ENCODE results near the gene NEMP1.
"Not testable (repeated sequence)": the region's sequence is repeated elsewhere in the genome, so short reads cannot be mapped to it uniquely, and the experiment has no call there.

NEMP1 gene, protein sequence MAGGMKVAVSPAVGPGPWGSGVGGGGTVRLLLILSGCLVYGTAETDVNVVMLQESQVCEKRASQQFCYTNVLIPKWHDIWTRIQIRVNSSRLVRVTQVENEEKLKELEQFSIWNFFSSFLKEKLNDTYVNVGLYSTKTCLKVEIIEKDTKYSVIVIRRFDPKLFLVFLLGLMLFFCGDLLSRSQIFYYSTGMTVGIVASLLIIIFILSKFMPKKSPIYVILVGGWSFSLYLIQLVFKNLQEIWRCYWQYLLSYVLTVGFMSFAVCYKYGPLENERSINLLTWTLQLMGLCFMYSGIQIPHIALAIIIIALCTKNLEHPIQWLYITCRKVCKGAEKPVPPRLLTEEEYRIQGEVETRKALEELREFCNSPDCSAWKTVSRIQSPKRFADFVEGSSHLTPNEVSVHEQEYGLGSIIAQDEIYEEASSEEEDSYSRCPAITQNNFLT

DNA sequence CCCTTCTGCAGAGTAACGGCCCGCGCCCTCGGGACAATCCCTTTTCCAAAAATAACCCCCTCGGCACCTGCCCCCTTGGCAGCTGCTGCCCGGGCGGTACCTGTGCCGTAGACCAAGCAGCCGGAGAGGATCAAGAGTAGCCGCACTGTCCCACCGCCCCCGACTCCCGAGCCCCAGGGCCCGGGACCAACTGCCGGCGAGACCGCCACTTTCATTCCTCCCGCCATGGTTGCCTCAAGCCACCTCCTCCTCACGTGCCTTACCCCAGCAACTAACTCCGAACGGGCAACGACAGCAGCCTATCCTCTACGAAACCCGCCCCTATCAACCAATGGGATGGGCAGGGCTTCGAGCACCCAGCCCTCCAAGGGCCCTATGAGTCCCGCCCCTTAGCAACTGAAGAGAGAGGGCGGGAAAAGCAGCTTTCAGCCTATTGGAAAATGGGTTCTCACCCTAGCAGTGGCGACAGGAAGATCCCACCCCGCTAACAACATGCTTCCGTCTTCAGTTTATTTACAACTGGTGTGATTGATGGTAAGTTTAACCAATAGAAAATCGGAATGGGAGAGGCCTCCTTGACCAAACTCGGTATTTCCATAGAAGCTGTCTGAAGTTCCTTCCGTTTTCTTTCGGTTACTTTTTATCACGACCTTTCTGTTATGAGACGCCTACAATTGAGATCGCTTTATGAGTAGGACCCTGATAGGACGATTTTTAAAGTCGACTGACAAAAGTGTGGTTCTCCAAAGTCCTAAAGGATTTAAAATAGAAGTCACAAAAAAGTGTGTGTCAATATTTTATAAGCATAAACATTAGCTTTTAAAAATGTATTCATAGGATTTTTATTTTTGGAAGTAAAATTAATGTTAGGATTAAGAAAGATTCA is at the start of gene NEMP1:
TSS of gene NEMP1 (minus strand) at position 273 of the 886 bp plus-strand sequence. CDS start at position 227, 46 bp downstream.
- Histone ChIP-seq H3K9me3 (ENCODE audit: control insufficient read depth, insufficient read depth, low read length) (no peaks in the 10 kb centered on the region), H3K4me1 (ENCODE audit: control insufficient read depth, insufficient read depth, low read length) (no peaks in the 10 kb centered on the region), H3K36me3 (ENCODE audit: control insufficient read depth, insufficient read depth, low read length) (peaks cover 3% of the 10 kb centered on the region), H3K27me3 (ENCODE audit: control insufficient read depth, insufficient read depth, low read length) (no peaks in the 10 kb centered on the region), H3K9ac (ENCODE audit: low read depth, low read length) (peak within 1 kb of the TSS; percentile 85), H3K4me3 (ENCODE audit: low read depth, low read length) (peak within 1 kb of the TSS; percentile 95)

DNA sequence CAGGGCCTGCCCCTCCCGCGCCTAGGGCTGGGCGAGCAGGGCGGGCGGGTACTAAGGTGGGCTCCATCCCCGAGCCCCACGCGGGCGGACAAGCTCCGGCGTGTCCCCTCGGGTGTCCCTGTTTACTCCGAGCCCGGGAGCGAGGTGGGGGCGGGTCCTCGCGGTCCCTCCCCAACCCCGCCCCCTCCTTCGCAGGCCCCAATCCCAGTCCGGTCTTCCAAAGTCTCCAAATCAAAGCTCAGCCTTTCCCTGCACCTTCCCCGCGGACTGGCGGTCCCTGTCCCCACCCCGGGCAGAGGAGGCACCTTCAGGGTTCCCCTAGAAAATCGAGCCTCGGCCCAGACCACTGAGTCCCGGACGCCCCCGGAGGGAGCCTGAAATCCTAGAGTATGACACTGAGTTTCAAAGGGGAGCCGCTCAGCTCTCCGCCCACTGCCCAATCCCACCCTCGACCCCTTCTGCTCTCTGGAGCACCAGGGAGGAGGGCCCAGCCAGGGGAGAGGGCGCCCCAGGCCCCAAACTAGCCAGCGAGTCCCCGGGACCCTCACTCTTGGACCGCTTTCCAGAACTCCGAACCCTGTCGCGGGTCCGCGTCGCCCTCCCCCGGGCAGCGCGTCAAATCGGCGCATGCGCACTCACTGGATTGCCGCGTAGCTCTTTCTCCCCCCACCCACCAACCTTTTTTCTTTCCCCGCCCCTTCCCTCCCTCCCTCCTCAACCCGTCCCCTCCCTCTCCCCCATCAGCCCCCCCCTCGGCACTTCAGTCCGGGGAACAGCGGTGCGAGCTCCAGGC is 49.3 kb upstream of the NEMP1 start, which contains the start of gene LRP1:
TSS of gene LRP1 (plus strand) at position 758 of the 793 bp plus-strand sequence. CDS start 482 bp downstream, outside the sequence.
- H3K4me1 ChIP-seq (ENCODE audit: control insufficient read depth, insufficient read depth, low read length), result peaks cover 36% of the 10 kb centered on the region
- H3K9ac ChIP-seq (ENCODE audit: low read depth, low read length), result peak within 1 kb of the TSS; percentile 94
- peak within 1 kb of the TSS; percentile 91 for H3K4me3 ChIP-seq (ENCODE audit: low read depth, low read length)
- no peaks in the 10 kb centered on the region for H3K36me3 ChIP-seq (ENCODE audit: control insufficient read depth, insufficient read depth, low read length)
- no peaks in the 10 kb centered on the region for H3K27me3 ChIP-seq (ENCODE audit: control insufficient read depth, insufficient read depth, low read length)
- H3K9me3 ChIP-seq (ENCODE audit: control insufficient read depth, insufficient read depth, low read length), result no peaks in the 10 kb centered on the region

DNA sequence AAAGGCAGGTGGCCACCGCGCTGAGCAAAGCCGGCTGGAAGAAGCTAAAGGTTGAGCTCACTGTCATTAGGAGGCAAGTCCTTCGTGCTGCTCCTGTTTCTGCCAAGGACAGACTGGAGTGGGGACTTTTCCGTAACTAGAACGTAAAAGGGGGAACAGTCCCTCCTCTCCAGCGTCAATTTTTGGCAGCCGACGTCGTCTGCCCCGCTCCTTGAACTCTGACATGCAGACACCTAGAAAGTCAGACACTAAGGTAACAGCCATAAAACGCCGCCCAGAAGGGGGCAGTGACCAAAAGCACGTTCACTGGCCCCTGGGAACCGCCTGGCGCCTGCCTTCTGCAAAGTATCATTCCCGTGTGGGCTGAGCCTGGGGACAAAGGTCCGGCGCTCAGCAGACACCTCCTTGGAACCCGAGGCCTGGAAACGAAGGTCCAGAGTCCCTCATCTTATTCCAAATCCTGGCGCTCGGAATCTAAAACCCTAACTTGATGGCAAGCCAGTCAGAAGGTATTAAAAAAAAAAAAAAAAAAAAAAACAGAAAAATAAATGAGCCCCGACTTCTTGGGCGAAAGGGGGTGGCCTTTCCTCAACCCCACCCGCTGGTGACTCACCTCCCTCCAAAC is 48.6 kb upstream of the NEMP1 start:
- H3K36me3 ChIP-seq (ENCODE audit: control insufficient read depth, insufficient read depth, low read length), result no peaks in the 10 kb centered on the region
- peak overlapping the region; percentile 12 for H3K9ac ChIP-seq (ENCODE audit: low read depth, low read length)
- H3K4me3 ChIP-seq (ENCODE audit: low read depth, low read length), result peak overlapping the region; percentile 91
- H3K27me3 ChIP-seq (ENCODE audit: control insufficient read depth, insufficient read depth, low read length), result no peaks in the 10 kb centered on the region
- H3K9me3 ChIP-seq (ENCODE audit: control insufficient read depth, insufficient read depth, low read length), result no peaks in the 10 kb centered on the region
- peaks cover 29% of the 10 kb centered on the region for H3K4me1 ChIP-seq (ENCODE audit: control insufficient read depth, insufficient read depth, low read length)

DNA sequence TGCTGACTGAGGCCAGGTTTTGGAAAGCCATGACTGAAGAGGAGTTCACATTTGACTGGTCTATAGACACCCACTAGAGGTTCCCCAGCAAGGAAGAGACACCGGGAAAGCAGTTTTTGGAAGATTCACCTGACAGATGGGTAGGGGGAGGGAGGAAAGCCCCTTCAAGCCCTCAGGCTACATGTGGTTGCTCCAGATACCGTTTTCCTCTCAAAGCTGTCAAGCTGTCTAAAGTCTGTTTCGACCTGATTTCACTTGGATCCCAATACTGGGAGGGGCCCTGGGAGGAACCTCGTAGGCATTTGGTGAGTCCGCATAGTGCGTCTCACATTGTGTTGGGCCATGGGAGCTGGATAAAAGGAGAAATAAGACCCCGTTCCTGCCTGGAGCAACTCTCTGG is 48.0 kb upstream of the NEMP1 start:
- no peaks in the 10 kb centered on the region for H3K36me3 ChIP-seq (ENCODE audit: control insufficient read depth, insufficient read depth, low read length)
- H3K9ac ChIP-seq (ENCODE audit: low read depth, low read length), result peak overlapping the region; percentile 41
- peaks cover 23% of the 10 kb centered on the region for H3K4me1 ChIP-seq (ENCODE audit: control insufficient read depth, insufficient read depth, low read length)
- no peaks in the 10 kb centered on the region for H3K9me3 ChIP-seq (ENCODE audit: control insufficient read depth, insufficient read depth, low read length)
- no peaks in the 10 kb centered on the region for H3K27me3 ChIP-seq (ENCODE audit: control insufficient read depth, insufficient read depth, low read length)
- peak overlapping the region; percentile 91 for H3K4me3 ChIP-seq (ENCODE audit: low read depth, low read length)

DNA sequence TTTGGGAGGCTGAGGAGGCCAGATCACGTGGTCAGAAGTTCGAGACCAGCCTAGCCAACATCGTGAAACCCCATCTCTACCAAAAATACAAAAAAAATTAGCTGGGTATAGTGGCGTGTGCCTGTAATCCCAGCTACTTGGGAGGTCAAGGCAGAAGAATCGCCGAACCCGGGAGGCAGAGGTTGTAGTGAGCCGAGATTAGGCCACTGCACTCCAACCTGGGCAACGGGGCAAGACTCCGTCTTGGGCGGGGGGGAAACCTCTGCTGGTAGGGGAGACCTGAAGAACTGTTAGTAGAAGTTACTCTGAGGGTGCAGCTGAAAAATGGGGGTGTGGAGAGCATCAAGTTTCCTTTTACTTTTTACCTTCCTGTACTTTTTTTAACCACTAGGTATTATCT is 47.5 kb upstream of the NEMP1 start:
- H3K9ac ChIP-seq (ENCODE audit: low read depth, low read length), result no peak overlapping the region
- H3K27me3 ChIP-seq (ENCODE audit: control insufficient read depth, insufficient read depth, low read length), result no peaks in the 10 kb centered on the region
- no peaks in the 10 kb centered on the region for H3K36me3 ChIP-seq (ENCODE audit: control insufficient read depth, insufficient read depth, low read length)
- no peak overlapping the region for H3K4me3 ChIP-seq (ENCODE audit: low read depth, low read length)
- peaks cover 18% of the 10 kb centered on the region for H3K4me1 ChIP-seq (ENCODE audit: control insufficient read depth, insufficient read depth, low read length)
- no peaks in the 10 kb centered on the region for H3K9me3 ChIP-seq (ENCODE audit: control insufficient read depth, insufficient read depth, low read length)

DNA sequence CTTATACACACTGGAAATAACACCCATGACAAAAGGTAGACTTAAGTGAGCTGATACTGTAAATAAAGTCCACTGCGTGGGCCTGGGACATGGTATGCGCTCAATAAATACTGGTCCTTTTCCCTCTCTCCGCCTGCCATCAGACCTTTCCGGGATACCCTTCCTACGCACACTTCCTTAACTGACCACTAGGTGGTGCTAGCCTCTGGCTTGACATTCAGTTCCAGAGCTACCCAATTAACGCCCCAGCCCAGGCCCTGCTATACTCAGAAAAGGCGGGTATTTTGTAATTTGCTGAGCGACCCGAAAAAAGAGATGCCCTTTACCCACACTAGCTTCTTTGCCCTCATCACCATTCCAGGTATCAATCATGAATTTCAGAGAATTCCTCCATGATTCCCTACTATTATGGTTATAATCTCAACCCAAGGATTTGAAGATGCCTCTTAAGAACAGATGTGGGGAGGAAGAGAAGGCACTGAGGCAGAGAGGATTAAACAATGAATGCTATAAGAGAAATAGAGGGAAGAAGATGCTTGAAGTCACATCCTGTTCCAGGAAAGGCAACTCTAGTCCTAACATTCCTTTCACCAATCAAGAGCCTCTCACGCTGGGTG is 45.8 kb upstream of the NEMP1 start:
- H3K9ac ChIP-seq (ENCODE audit: low read depth, low read length), result no peak overlapping the region
- H3K4me3 ChIP-seq (ENCODE audit: low read depth, low read length), result no peak overlapping the region
- H3K9me3 ChIP-seq (ENCODE audit: control insufficient read depth, insufficient read depth, low read length), result no peaks in the 10 kb centered on the region
- H3K4me1 ChIP-seq (ENCODE audit: control insufficient read depth, insufficient read depth, low read length), result peaks cover 7% of the 10 kb centered on the region
- no peaks in the 10 kb centered on the region for H3K27me3 ChIP-seq (ENCODE audit: control insufficient read depth, insufficient read depth, low read length)
- H3K36me3 ChIP-seq (ENCODE audit: control insufficient read depth, insufficient read depth, low read length), result no peaks in the 10 kb centered on the region

DNA sequence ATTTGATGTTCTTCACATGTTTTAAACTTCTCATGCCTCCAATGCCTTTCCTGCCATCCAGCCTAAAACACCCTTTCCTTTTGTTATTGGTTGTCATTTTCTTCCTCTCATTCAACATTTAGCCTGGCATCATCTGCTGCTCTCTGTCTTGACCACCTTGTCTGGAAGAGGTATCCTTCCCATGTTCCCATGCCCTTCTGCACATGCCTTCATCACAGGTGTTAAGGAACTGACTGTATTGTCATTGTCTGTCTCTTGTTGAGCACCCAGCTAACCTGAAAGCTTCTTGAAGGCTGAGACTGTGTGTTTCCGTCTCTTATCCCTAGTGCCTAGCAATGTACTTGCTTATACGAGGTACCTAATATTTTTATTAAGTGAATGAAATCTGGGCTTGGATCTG is 45.2 kb upstream of the NEMP1 start:
- H3K36me3 ChIP-seq (ENCODE audit: control insufficient read depth, insufficient read depth, low read length), result no peaks in the 10 kb centered on the region
- no peak overlapping the region for H3K4me3 ChIP-seq (ENCODE audit: low read depth, low read length)
- no peak overlapping the region for H3K9ac ChIP-seq (ENCODE audit: low read depth, low read length)
- no peaks in the 10 kb centered on the region for H3K9me3 ChIP-seq (ENCODE audit: control insufficient read depth, insufficient read depth, low read length)
- H3K4me1 ChIP-seq (ENCODE audit: control insufficient read depth, insufficient read depth, low read length), result peaks cover 7% of the 10 kb centered on the region
- H3K27me3 ChIP-seq (ENCODE audit: control insufficient read depth, insufficient read depth, low read length), result no peaks in the 10 kb centered on the region

DNA sequence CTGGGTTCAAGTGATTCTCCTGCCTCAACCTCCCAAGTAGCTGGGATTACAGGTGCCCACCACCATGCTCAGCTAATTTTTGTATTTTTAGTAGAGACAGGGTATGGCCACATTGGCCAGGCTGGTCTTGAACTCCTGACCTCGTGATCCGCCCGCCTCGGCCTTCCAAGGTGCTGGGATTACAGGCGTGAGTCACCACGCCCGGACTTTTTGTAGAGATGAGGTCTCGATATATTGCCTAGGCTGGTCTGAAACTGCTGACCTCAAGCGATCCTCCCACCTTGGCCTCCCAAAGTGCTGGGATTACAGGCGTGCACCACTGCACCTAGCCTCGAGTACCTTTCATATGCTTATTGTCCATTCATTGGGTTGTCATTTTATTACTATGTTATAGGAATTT is 42.1 kb upstream of the NEMP1 start:
- not testable (repeated sequence) for H3K36me3 ChIP-seq (ENCODE audit: control insufficient read depth, insufficient read depth, low read length); H3K9me3 ChIP-seq (ENCODE audit: control insufficient read depth, insufficient read depth, low read length); H3K27me3 ChIP-seq (ENCODE audit: control insufficient read depth, insufficient read depth, low read length); H3K4me3 ChIP-seq (ENCODE audit: low read depth, low read length); H3K9ac ChIP-seq (ENCODE audit: low read depth, low read length); H3K4me1 ChIP-seq (ENCODE audit: control insufficient read depth, insufficient read depth, low read length)

DNA sequence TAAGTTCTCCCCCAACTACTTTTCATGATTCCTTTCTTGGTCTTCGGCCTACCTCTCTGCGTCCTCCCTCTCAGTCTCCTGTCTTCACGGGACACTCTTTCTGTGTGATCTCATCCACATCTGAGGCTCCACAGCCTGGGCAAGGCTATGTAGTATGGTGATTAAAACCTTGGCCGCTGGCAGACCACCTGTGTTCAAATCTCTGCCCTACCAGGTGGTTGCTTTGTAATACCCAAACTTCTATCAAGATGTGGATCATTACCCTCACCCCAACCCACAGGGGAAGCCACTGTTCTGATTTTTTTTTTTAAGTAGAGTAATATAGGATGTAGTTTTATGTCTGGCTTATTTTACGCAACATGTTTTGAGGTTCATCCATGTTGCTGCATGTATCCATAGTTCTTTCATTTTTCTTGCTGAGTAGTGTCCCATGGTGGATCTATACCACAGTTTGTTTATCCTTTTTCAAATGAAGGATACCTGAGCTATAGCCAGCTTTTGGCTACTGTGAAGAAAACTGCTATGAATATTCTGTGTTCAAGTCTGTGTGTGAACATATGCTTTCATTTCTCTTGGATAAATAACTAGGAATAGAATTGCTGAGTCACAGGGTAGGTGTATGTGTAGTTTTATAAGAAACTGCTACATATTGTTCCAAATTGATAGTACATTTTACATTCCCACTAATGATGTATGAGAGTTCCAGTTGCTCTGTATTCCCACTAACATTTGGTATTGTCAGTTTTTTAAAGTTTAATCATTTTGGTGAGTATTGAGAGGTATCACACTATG is 40.9 kb upstream of the NEMP1 start:
- H3K27me3 ChIP-seq (ENCODE audit: control insufficient read depth, insufficient read depth, low read length), result no peaks in the 10 kb centered on the region
- no peak overlapping the region for H3K9ac ChIP-seq (ENCODE audit: low read depth, low read length)
- no peaks in the 10 kb centered on the region for H3K4me1 ChIP-seq (ENCODE audit: control insufficient read depth, insufficient read depth, low read length)
- H3K4me3 ChIP-seq (ENCODE audit: low read depth, low read length), result no peak overlapping the region
- no peaks in the 10 kb centered on the region for H3K36me3 ChIP-seq (ENCODE audit: control insufficient read depth, insufficient read depth, low read length)
- H3K9me3 ChIP-seq (ENCODE audit: control insufficient read depth, insufficient read depth, low read length), result no peaks in the 10 kb centered on the region

DNA sequence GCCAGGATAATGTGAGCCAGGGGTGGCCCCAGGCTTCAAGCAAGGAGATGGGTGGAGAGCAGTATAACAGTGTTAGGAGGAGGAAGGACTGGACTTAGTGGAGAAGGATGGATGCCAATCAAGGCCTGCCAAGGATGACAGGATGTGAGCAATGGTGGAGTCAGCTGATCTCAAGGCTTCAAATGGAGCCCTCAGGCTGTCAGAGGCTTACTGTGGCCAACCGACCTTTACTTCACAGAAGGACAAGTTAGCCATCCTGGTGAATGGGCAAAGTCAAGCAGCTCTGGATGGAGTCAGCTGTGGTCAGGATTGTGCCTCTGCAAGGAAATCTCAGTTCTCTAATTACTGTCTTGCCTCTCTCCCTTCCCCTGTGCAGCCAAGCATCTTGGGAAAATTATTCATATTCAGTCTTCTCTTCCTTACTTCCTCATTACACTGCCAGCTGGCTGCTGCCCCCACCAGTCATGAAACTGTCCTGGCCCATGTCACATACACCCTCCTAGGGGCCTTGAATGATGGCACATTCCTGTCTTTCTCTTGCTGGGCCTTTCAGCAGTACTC is 40.2 kb upstream of the NEMP1 start:
- no peaks in the 10 kb centered on the region for H3K36me3 ChIP-seq (ENCODE audit: control insufficient read depth, insufficient read depth, low read length)
- no peaks in the 10 kb centered on the region for H3K4me1 ChIP-seq (ENCODE audit: control insufficient read depth, insufficient read depth, low read length)
- H3K9ac ChIP-seq (ENCODE audit: low read depth, low read length), result no peak overlapping the region
- H3K9me3 ChIP-seq (ENCODE audit: control insufficient read depth, insufficient read depth, low read length), result no peaks in the 10 kb centered on the region
- no peaks in the 10 kb centered on the region for H3K27me3 ChIP-seq (ENCODE audit: control insufficient read depth, insufficient read depth, low read length)
- H3K4me3 ChIP-seq (ENCODE audit: low read depth, low read length), result no peak overlapping the region

Measured in iPS-15b (cell line).